Transverse colon (tissue), 4 donors: ENCODE data around the gene PPP1R14D. TPM values are rescaled to one million over a fixed set of nuclear protein-coding genes. Genes with fewer than 3 reads are reported as not detected.

Experiments used
- DNase-seq: peaks from one replicate; pipeline ENCODE4 v3.0.0-alpha.2; 2019
- H3K27ac ChIP-seq, 4 donors: fragments of 200-600 bp; sonication (generic); 2 replicates each; pipeline ENCODE4 v1.5.1; 2016 to 2018; ENCODE audit warnings: inconsistent platforms in 4 of 4
- H3K27me3 ChIP-seq: fragments of 200-600 bp; sonication (generic); 2 replicates; pipeline ENCODE4 v1.5.1; 2017; ENCODE audit warnings: inconsistent platforms
- H3K36me3 ChIP-seq, 4 donors: fragments of 200-600 bp; sonication (generic); 2 replicates each; pipeline ENCODE4 v1.5.1; 2017 to 2019; ENCODE audit warnings: inconsistent platforms in 4 of 4
- H3K4me1 ChIP-seq, 4 donors: fragments of 200-600 bp; sonication (generic); 2 replicates each; pipeline ENCODE4 v1.5.1; 2017 to 2020; ENCODE audit warnings: inconsistent platforms in 4 of 4
- H3K4me3 ChIP-seq, 4 donors: fragments of 200-600 bp; sonication (generic); 1 replicate in 1 of 4; 2 replicates in 3 of 4; pipeline versions ENCODE4 v1.5.1 to v1.6.1; 2017 to 2019; ENCODE audit warnings: inconsistent platforms in 4 of 4
- H3K9me3 ChIP-seq, 2 donors: fragments of 200-600 bp; sonication (generic); 2 replicates each; pipeline ENCODE4 v1.5.1; 2017 to 2019; ENCODE audit warnings: inconsistent platforms in 2 of 2
- EP300 ChIP-seq: sonication (generic); formaldehyde crosslinking; IDR thresholded peaks from one replicate; pipeline ENCODE4 v1.6.1; 2017; ENCODE audit warnings: antibody characterized with exemption, low read depth
- POLR2A ChIP-seq: fragments of 450-650 bp; IDR thresholded peaks from one replicate; pipeline ENCODE4 v1.6.1; 2016; ENCODE audit warnings: antibody characterized with exemption, mild to moderate bottlenecking, moderate library complexity
- POLR2AphosphoS5 ChIP-seq, 3 donors: sonication (generic); formaldehyde crosslinking; IDR thresholded peaks; one replicate each; pipeline ENCODE4 v1.6.1; 2016; ENCODE audit warnings: antibody characterized with exemption in 3 of 3
- WGBS, 2 donors: methylation state at CpG; one replicate each; pipeline ENCODE4 v1.1.5; 2018; ENCODE audit warnings: low coverage in 1 of 2; 5-methylcytosine and 5-hydroxymethylcytosine counted together
- in situ Hi-C, 4 donors: fragments of 200-750 bp; cut with MboI; loops; one replicate each; pipeline versions ENCODE4 v1.15.0 to v1.15.1; 2017; ENCODE audit warnings: low sequenced_read_pairs in 3 of 4, low pct_ligation_motif_present in 1 of 4, low pct_unique_long_range_greater_than_20kb in 1 of 4
- intact Hi-C: fragments of 100-400 bp; cut with DNase I; formaldehyde crosslinking; loops from one replicate; pipeline ENCODE4 v1.15.1; 2023; ENCODE audit warnings: low total_unique reads
- total RNA-seq, 4 donors: library from RNA; depleted of rRNA; stranded (reverse); fragments of >200 nt; gene quantifications; one replicate each; pipeline ENCODE4 v1.1.0, GENCODE V29; 2016
- TF ChIP-seq, protein P1 (sequence below), 5 experiments: fragments of 200-600 bp in 3 of 5; fragments of 450-650 bp in 2 of 5; sonication (generic) in 3 of 5; IDR thresholded peaks; 1 replicate in 2 of 5; 2 replicates in 3 of 5; pipeline ENCODE4 v1.5.1; 2016 to 2017; ENCODE audit warnings: antibody characterized with exemption in 5 of 5, inconsistent platforms in 3 of 5, mild to moderate bottlenecking in 2 of 5, moderate library complexity in 1 of 5

The PPP1R14D gene
- total RNA-seq, 4 donors from 2014 or later: 19.5 to 256 (median 144) TPM

DNA sequence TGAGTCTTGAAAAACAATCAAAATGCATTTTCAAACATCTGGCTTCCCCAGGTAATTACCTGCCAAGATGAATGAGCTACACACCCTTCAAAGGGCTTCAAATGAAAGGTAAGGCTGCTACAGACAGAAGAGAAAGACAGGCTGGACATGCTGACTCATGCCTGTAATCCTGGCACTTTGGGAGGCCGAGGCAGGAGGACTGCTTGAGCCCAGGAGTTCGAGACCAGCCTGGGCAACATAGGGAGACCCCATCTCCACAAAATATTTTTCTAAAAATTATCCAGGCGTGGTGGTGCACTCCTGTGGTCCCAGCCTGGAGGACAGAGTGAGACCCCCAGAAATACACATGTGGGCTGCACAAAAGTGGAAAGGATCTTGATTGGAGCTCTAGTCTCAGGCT lies 36.1 kb downstream of the PPP1R14D start:
- WGBS, 2 donors: 91% methylated on average over 3 of the region's 3 CpGs; no CpG with 5 or more reads in 1 of the 2 donors
- intact Hi-C loops (no loop called here), in situ Hi-C loops (no loop called here)
- Histone ChIP-seq H3K9me3 (no peaks in the 10 kb centered on the region), H3K4me1 (peaks cover 0 to 87% (median 44%) of the 10 kb centered on the region in 4 donors), H3K36me3 (no peaks in the 10 kb centered on the region), H3K4me3 (no peak overlapping the region), H3K27ac (peak overlapping the region; percentile 44 to 78 (median 70)), H3K27me3 (no peaks in the 10 kb centered on the region)
- TF ChIP-seq EP300: no peak
- TF ChIP-seq POLR2A: no peak
- TF ChIP-seq, protein P1, sequence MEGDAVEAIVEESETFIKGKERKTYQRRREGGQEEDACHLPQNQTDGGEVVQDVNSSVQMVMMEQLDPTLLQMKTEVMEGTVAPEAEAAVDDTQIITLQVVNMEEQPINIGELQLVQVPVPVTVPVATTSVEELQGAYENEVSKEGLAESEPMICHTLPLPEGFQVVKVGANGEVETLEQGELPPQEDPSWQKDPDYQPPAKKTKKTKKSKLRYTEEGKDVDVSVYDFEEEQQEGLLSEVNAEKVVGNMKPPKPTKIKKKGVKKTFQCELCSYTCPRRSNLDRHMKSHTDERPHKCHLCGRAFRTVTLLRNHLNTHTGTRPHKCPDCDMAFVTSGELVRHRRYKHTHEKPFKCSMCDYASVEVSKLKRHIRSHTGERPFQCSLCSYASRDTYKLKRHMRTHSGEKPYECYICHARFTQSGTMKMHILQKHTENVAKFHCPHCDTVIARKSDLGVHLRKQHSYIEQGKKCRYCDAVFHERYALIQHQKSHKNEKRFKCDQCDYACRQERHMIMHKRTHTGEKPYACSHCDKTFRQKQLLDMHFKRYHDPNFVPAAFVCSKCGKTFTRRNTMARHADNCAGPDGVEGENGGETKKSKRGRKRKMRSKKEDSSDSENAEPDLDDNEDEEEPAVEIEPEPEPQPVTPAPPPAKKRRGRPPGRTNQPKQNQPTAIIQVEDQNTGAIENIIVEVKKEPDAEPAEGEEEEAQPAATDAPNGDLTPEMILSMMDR (IDR thresholded peaks at IDR 0.05): no peak
- no peak for TF ChIP-seq POLR2AphosphoS5 (IDR thresholded peaks at IDR 0.05)
- DNase-seq: no peak

DNA sequence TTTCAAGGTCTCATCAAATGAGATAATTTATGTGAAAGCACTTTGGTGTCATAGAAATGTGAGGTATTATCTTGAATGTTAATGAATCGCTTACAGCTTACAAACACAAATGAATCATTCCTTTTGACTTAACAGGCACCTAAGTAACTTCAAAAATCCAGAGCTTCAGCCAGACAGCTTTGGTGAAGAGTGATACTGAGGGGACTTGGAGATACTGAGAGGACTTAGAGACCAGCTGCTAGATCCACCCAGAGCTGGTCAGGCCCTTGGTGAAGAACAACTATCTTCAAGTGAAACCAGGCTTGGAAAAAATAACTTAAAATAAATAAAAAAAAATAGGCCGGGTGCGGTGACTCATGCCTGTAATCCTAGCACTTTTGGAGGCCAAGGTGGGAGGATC lies 37.8 kb downstream of the PPP1R14D start:
- intact Hi-C loops (no loop called here), in situ Hi-C loops (no loop called here)
- WGBS, 2 donors: 65 to 75% methylated on average over 3 of the region's 3 CpGs
- Histone ChIP-seq H3K9me3 (no peaks in the 10 kb centered on the region), H3K4me3 (no peak overlapping the region), H3K4me1 (peaks cover 4 to 91% (median 57%) of the 10 kb centered on the region in 4 donors), H3K36me3 (no peaks in the 10 kb centered on the region), H3K27ac (no peak overlapping the region), H3K27me3 (no peaks in the 10 kb centered on the region)
- no peak for DNase-seq
- TF ChIP-seq EP300 (no peak), POLR2A (no peak), POLR2AphosphoS5 (IDR thresholded peaks at IDR 0.05) (no peak)

DNA sequence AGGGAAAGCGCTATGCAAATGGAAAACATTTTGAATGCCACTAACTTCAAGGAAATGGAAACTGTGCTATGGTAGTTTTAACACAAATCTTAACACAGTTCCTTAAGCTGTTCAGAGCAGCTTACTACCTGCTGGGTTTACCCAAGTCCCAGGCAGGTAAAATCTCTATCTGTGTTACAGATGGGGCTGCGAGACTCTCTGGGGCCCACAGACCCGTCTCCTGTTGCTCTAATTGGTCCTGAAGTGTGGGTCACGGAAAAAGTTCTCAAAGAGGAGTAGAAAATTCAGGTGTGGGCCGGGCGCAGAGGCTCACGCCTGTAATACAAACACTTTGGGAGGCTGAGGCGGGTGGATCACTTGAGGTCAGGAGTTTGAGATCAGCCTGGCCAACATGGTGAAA lies 38.5 kb downstream of the PPP1R14D start:
- Histone ChIP-seq H3K9me3 (no peaks in the 10 kb centered on the region), H3K27ac (no peak overlapping the region), H3K36me3 (no peaks in the 10 kb centered on the region), H3K27me3 (no peaks in the 10 kb centered on the region), H3K4me3 (no peak overlapping the region), H3K4me1 (peaks cover 4 to 91% (median 53%) of the 10 kb centered on the region in 4 donors)
- no peak for DNase-seq
- TF ChIP-seq, protein P1 (IDR thresholded peaks at IDR 0.05): no peak
- TF ChIP-seq POLR2A (no peak), EP300 (no peak), POLR2AphosphoS5 (IDR thresholded peaks at IDR 0.05) (no peak)
- intact Hi-C loops (no loop called here), in situ Hi-C loops (no loop called here)
- WGBS, 2 donors: 93 to 100% methylated on average over 1 to 8 of the region's 8 CpGs

DNA sequence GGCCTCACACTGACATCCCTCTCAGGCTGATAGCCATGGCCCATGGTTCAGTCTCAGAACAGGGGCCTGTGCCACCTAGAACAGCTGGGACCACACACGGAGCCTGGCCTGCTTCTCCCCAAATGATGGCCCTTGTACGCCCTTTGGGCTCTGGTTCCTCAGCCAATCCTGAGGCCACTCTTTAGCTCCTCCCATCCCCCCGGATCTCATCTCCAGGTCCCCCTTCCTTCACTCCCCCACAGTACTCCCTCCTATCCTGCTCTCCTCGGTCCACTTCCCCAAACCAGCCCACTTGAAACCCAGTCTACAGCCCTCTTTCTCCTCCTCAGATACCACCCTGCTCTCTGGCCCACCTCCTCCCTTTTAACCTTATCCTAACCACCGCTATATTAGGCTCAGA lies 39.4 kb downstream of the PPP1R14D start:
- intact Hi-C loops (no loop called here), in situ Hi-C loops (no loop called here)
- H3K36me3 ChIP-seq: no peaks in the 10 kb centered on the region
- H3K9me3 ChIP-seq: no peaks in the 10 kb centered on the region
- peak overlapping the region in 3 of 4 donors; percentile 72 to 83 (median 77) for H3K27ac ChIP-seq
- no peak for DNase-seq
- H3K4me1 ChIP-seq: peaks cover 4 to 88% (median 50%) of the 10 kb centered on the region in 4 donors
- H3K4me3 ChIP-seq: no peak overlapping the region
- no peak for TF ChIP-seq POLR2AphosphoS5 (IDR thresholded peaks at IDR 0.05)
- TF ChIP-seq POLR2A: no peak
- no peak for TF ChIP-seq EP300
- TF ChIP-seq, protein P1 (IDR thresholded peaks at IDR 0.05): no peak
- no peaks in the 10 kb centered on the region for H3K27me3 ChIP-seq
- WGBS, 2 donors: 75 to 86% methylated on average over 3 to 5 of the region's 5 CpGs

DNA sequence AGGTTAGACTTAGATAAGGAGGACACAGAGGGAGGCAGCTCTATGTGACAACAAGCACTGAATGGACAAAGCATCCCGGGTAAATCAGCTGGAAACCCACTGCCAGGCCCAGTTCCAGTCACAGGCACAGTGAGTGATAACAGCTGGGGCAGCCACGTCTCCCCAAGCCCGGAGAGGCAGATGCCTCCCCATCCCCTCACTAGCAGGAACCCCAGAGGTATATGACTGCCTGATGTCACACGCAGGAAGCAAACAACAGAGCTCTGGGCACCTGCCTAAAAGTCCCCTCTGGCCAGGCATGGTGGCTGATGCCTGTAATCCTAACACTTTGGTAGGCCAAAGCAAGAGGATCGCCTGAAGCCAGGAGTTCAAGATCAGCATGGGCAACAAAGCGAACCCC lies 40.5 kb downstream of the PPP1R14D start:
- H3K4me1 ChIP-seq: peaks cover 4 to 77% (median 42%) of the 10 kb centered on the region in 4 donors

More for the DNA sequence above, 40.5 kb downstream of the PPP1R14D start:
- Histone ChIP-seq H3K27ac (peak overlapping the region; percentile 72 to 83 (median 79)), H3K27me3 (no peaks in the 10 kb centered on the region), H3K36me3 (no peaks in the 10 kb centered on the region), H3K4me3 (no peak overlapping the region), H3K9me3 (no peaks in the 10 kb centered on the region)
- no peak for DNase-seq
- in situ Hi-C loops: no loop called here
- 68 to 100% methylated on average over 2 to 6 of the region's 6 CpGs for WGBS, 2 donors
- TF ChIP-seq EP300: no peak
- no peak for TF ChIP-seq POLR2AphosphoS5 (IDR thresholded peaks at IDR 0.05)
- TF ChIP-seq, protein P1 (IDR thresholded peaks at IDR 0.05): no peak
- TF ChIP-seq POLR2A: no peak
- intact Hi-C loops: no loop called here
